Gastroesophageal sphincter (tissue), 4 donors: ENCODE data around the gene TARBP1. TPM values are rescaled to one million over a fixed set of nuclear protein-coding genes. Genes with fewer than 3 reads are reported as not detected.

ENCODE experiments used
- ATAC-seq: fragments of 150-250 bp; one replicate; pipeline ENCODE4 v1.9.1; 2016; ENCODE audit warnings: mild to moderate bottlenecking, moderate library complexity
- H3K27ac ChIP-seq, 4 donors: fragments of 200-600 bp; sonication (generic) in 3 of 4; 1 replicate in 3 of 4; 2 replicates in 1 of 4; pipeline ENCODE4 v1.5.1; 2016 to 2019
- H3K27me3 ChIP-seq: fragments of 200-600 bp; sonication (generic); one replicate; pipeline ENCODE4 v1.5.1; 2019
- H3K36me3 ChIP-seq, 2 donors: fragments of 200-600 bp; sonication (generic); one replicate each; pipeline ENCODE4 v1.5.1; 2019; ENCODE audit warnings: control low read depth in 1 of 2
- H3K4me1 ChIP-seq, 3 donors: fragments of 200-600 bp; sonication (generic); 1 replicate in 2 of 3; 2 replicates in 1 of 3; pipeline ENCODE4 v1.5.1; 2016 to 2019; ENCODE audit warnings: control low read depth in 2 of 3
- H3K4me3 ChIP-seq, 2 donors: fragments of 200-600 bp; sonication (generic); one replicate each; pipeline ENCODE4 v1.5.1; 2019; ENCODE audit warnings: mild to moderate bottlenecking in 1 of 2, moderate library complexity in 1 of 2
- H3K9me3 ChIP-seq, 3 donors: fragments of 200-600 bp; sonication (generic); one replicate each; pipeline ENCODE4 v1.5.1; 2017 to 2019; ENCODE audit warnings: control low read depth in 2 of 3
- EP300 ChIP-seq: sonication (generic); formaldehyde crosslinking; IDR thresholded peaks from one replicate; pipeline ENCODE4 v1.6.1; 2017; ENCODE audit warnings: antibody characterized with exemption, mild to moderate bottlenecking
- POLR2A ChIP-seq, 2 donors: fragments of 450-650 bp; IDR thresholded peaks; one replicate each; pipeline ENCODE4 v1.6.1; 2017; ENCODE audit warnings: antibody characterized with exemption in 2 of 2, mild to moderate bottlenecking in 2 of 2, moderate library complexity in 1 of 2
- POLR2AphosphoS5 ChIP-seq: sonication (generic); formaldehyde crosslinking; IDR thresholded peaks from one replicate; pipeline ENCODE4 v1.6.1; 2017; ENCODE audit warnings: antibody characterized with exemption
- WGBS, 2 donors: methylation state at CpG; one replicate each; pipeline ENCODE4 v1.1.5; 2018; ENCODE audit warnings: low coverage in 1 of 2; 5-methylcytosine and 5-hydroxymethylcytosine counted together
- total RNA-seq, 4 donors: library from RNA; depleted of rRNA; stranded (reverse); fragments of >200 nt; gene quantifications; one replicate each; pipeline ENCODE4 v1.1.0, GENCODE V29; 2016
- TF ChIP-seq, protein P1 (sequence below), 4 experiments: fragments of 200-600 bp in 2 of 4; fragments of 450-650 bp in 2 of 4; sonication (generic) in 1 of 4; IDR thresholded peaks; one replicate each; pipeline ENCODE4 v1.5.1; 2017 to 2019; ENCODE audit warnings: antibody characterized with exemption in 4 of 4, mild to moderate bottlenecking in 2 of 4, moderate library complexity in 2 of 4

Gene TARBP1
- total RNA-seq, 4 donors from 2014 or later: 6.7 to 9.6 (median 8.7) TPM

DNA sequence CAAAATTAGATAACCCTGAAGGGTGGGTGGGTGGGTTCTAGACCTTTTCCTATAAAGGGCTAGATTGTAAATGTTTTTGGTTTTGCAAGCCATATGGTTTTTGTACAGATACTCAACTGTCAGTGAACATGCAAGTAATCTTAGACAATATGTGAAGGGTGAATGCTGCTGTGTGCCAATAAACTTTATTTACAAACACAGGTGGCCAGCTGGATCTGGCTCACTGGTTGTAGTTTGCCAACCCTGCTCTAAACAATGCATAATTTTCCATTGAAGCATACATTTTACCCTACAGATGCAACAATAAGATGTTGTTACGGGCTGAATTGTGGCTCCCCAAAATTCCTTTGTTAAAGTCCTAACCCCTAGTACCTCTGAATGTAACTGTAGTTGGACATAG, 18.6 kb upstream of the TARBP1 start:
- Histone ChIP-seq H3K9me3 (no peaks in the 10 kb centered on the region), H3K27me3 (no peaks in the 10 kb centered on the region), H3K4me3 (no peak overlapping the region), H3K36me3 (no peaks in the 10 kb centered on the region), H3K4me1 (peaks cover 0 to 43% (median 17%) of the 10 kb centered on the region in 3 donors), H3K27ac (no peak overlapping the region)
- no peak for ATAC-seq
- TF ChIP-seq EP300 (no peak), POLR2AphosphoS5 (no peak), POLR2A (IDR thresholded peaks at IDR 0.05) (no peak)
- TF ChIP-seq, protein P1, sequence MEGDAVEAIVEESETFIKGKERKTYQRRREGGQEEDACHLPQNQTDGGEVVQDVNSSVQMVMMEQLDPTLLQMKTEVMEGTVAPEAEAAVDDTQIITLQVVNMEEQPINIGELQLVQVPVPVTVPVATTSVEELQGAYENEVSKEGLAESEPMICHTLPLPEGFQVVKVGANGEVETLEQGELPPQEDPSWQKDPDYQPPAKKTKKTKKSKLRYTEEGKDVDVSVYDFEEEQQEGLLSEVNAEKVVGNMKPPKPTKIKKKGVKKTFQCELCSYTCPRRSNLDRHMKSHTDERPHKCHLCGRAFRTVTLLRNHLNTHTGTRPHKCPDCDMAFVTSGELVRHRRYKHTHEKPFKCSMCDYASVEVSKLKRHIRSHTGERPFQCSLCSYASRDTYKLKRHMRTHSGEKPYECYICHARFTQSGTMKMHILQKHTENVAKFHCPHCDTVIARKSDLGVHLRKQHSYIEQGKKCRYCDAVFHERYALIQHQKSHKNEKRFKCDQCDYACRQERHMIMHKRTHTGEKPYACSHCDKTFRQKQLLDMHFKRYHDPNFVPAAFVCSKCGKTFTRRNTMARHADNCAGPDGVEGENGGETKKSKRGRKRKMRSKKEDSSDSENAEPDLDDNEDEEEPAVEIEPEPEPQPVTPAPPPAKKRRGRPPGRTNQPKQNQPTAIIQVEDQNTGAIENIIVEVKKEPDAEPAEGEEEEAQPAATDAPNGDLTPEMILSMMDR (IDR thresholded peaks at IDR 0.05): no peak
- WGBS, 2 donors: 100% methylated on average over 1 of the region's 1 CpG

- H3K27ac ChIP-seq: peak overlapping the region in 3 of 4 donors; percentile 63 to 73 (median 66)
- peaks cover 0 to 32% (median 16%) of the 10 kb centered on the region in 3 donors for H3K4me1 ChIP-seq
- TF ChIP-seq, protein P1 (IDR thresholded peaks at IDR 0.05): no peak
- TF ChIP-seq POLR2AphosphoS5 (peak; percentile 61), POLR2A (IDR thresholded peaks at IDR 0.05) (no peak), EP300 (no peak)
- no peaks in the 10 kb centered on the region for H3K36me3 ChIP-seq
- H3K27me3 ChIP-seq: no peaks in the 10 kb centered on the region
- ATAC-seq: no peak
- WGBS, 2 donors: 35 to 36% methylated on average over 3 to 7 of the region's 7 CpGs
- H3K9me3 ChIP-seq: no peaks in the 10 kb centered on the region
- H3K4me3 ChIP-seq: no peak overlapping the region
These were observed 16.4 kb upstream of the TARBP1 start for GRCh38 chr1:234495231-234495990.

GRCh38 chr1:234494049-234494448, 15.1 kb upstream of the TARBP1 start:
- TF ChIP-seq, protein P1 (IDR thresholded peaks at IDR 0.05): no peak
- TF ChIP-seq POLR2AphosphoS5 (no peak), EP300 (no peak), POLR2A (IDR thresholded peaks at IDR 0.05) (no peak)
- Histone ChIP-seq H3K9me3 (no peaks in the 10 kb centered on the region), H3K27ac (no peak overlapping the region), H3K4me3 (no peak overlapping the region), H3K4me1 (peaks cover 0 to 19% (median 4%) of the 10 kb centered on the region in 3 donors), H3K36me3 (no peaks in the 10 kb centered on the region), H3K27me3 (no peaks in the 10 kb centered on the region)
- WGBS, 2 donors: 89 to 90% methylated on average over 3 to 4 of the region's 4 CpGs
- no peak for ATAC-seq

GRCh38 chr1:234490793-234491479, 12.0 kb upstream of the TARBP1 start:
- 76 to 84% methylated on average over 2 to 3 of the region's 4 CpGs for WGBS, 2 donors
- H3K27me3 ChIP-seq: no peaks in the 10 kb centered on the region
- H3K27ac ChIP-seq: no peak overlapping the region
- H3K36me3 ChIP-seq: no peaks in the 10 kb centered on the region
- TF ChIP-seq, protein P1 (IDR thresholded peaks at IDR 0.05): no peak
- TF ChIP-seq POLR2A (IDR thresholded peaks at IDR 0.05) (no peak), EP300 (no peak), POLR2AphosphoS5 (no peak)
- H3K9me3 ChIP-seq: no peaks in the 10 kb centered on the region
- no peak overlapping the region for H3K4me3 ChIP-seq
- peaks cover 0 to 22% (median 9%) of the 10 kb centered on the region in 3 donors for H3K4me1 ChIP-seq
- no peak for ATAC-seq
